Measurements from ENCODE around the gene DBNL.

DBNL gene

GRCh38 chr7:44059219-44060090, 15.0 kb downstream of the DBNL start:
- TF ChIP-seq EGR1 (IDR thresholded peaks at IDR 0.05) (no peak), YY1 (IDR thresholded peaks at IDR 0.05; ENCODE audit: low read depth) (no peak), NFIC (IDR thresholded peaks at IDR 0.05) (peak; percentile 18; the same call in 1 of the 2 replicates)
- TF ChIP-seq, protein P1, sequence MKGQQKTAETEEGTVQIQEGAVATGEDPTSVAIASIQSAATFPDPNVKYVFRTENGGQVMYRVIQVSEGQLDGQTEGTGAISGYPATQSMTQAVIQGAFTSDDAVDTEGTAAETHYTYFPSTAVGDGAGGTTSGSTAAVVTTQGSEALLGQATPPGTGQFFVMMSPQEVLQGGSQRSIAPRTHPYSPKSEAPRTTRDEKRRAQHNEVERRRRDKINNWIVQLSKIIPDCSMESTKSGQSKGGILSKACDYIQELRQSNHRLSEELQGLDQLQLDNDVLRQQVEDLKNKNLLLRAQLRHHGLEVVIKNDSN (IDR thresholded peaks at IDR 0.05), result no peak

DNA sequence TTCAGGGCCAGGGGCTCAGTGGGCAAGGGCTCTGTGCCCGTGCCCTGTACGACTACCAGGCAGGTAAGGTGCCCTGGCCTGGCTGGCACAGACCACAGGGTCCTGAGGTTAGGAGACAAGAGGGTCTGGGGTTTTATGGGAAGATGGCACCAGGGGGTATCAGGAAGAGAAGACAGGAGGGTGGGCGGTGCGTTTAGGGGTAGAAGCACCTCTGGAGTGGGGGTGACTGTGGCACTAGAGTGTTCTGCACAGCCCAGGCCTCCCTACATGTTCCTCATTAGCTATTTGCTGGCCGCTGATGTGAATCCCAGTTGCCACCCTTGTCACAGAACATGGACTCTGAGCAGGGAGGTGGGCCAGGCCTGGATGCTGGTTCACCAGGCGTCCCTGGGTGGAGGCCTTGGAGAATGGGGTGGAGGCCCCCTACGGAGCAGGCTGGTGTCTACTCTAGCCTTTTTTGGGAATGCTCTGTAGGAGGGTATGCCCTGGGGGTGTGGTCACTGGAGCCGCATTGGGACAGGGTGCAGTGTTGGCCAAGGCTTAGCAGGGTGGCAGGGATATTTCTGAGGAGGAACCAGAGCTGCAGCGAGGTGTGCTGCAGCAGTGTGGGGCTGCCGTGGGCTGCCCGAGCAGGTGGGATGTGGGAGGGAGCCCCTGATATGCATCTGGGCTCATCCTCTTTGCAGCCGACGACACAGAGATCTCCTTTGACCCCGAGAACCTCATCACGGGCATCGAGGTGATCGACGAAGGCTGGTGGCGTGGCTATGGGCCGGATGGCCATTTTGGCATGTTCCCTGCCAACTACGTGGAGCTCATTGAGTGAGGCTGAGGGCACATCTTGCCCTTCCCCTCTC, 15.8 kb downstream of the DBNL start:
- TF ChIP-seq ZBTB7A (IDR thresholded peaks at IDR 0.05; ENCODE audit: low read depth) (no peak), EGR1 (IDR thresholded peaks at IDR 0.05) (no peak), NFIC (IDR thresholded peaks at IDR 0.05) (no peak), TEAD4 (IDR thresholded peaks at IDR 0.05) (no peak), YY1 (IDR thresholded peaks at IDR 0.05; ENCODE audit: low read depth) (no peak), TCF12 (IDR thresholded peaks at IDR 0.05; ENCODE audit: low read depth) (no peak), CREB1 (IDR thresholded peaks at IDR 0.05; ENCODE audit: low read depth) (no peak)
- TF ChIP-seq, protein P1 (IDR thresholded peaks at IDR 0.05), result no peak

DNA sequence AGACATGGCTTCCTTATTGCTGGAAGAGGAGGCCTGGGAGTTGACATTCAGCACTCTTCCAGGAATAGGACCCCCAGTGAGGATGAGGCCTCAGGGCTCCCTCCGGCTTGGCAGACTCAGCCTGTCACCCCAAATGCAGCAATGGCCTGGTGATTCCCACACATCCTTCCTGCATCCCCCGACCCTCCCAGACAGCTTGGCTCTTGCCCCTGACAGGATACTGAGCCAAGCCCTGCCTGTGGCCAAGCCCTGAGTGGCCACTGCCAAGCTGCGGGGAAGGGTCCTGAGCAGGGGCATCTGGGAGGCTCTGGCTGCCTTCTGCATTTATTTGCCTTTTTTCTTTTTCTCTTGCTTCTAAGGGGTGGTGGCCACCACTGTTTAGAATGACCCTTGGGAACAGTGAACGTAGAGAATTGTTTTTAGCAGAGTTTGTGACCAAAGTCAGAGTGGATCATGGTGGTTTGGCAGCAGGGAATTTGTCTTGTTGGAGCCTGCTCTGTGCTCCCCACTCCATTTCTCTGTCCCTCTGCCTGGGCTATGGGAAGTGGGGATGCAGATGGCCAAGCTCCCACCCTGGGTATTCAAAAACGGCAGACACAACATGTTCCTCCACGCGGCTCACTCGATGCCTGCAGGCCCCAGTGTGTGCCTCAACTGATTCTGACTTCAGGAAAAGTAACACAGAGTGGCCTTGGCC, 16.6 kb downstream of the DBNL start:
- TF ChIP-seq ZBTB7A (IDR thresholded peaks at IDR 0.05; ENCODE audit: low read depth), result no peak

DNA sequence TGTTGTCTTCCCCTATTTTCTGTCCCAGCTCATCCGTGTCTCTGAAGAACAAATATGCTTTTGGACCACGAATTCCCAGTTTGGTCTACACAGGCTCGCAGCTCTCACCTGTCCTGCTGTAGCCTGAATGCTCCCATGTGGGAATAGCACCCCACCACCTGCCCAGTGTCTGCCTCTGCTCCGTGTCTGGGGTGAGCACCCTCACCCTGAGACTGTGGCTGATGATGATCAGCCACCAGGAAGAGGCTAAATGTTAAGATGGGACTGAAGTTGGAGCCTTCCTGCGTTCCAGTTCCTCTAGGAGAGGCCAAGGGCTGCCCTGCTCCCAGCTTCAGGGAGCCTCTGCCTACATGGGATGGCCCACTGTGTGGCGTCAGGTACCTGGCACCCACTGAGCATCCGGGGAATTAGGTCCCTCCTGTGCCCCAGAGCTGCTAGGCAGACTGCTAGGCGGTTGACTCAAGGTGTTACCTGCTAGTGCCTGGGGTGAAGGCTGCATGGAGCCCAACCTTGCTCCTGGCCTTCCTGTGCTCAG, 17.2 kb downstream of the DBNL start:
- TF ChIP-seq, protein P1 (IDR thresholded peaks at IDR 0.05), result no peak
- TF ChIP-seq TAF1 (IDR thresholded peaks at IDR 0.05; ENCODE audit: low read depth) (no peak), YY1 (IDR thresholded peaks at IDR 0.05; ENCODE audit: low read depth) (no peak)
- TF ChIP-seq, protein P2, sequence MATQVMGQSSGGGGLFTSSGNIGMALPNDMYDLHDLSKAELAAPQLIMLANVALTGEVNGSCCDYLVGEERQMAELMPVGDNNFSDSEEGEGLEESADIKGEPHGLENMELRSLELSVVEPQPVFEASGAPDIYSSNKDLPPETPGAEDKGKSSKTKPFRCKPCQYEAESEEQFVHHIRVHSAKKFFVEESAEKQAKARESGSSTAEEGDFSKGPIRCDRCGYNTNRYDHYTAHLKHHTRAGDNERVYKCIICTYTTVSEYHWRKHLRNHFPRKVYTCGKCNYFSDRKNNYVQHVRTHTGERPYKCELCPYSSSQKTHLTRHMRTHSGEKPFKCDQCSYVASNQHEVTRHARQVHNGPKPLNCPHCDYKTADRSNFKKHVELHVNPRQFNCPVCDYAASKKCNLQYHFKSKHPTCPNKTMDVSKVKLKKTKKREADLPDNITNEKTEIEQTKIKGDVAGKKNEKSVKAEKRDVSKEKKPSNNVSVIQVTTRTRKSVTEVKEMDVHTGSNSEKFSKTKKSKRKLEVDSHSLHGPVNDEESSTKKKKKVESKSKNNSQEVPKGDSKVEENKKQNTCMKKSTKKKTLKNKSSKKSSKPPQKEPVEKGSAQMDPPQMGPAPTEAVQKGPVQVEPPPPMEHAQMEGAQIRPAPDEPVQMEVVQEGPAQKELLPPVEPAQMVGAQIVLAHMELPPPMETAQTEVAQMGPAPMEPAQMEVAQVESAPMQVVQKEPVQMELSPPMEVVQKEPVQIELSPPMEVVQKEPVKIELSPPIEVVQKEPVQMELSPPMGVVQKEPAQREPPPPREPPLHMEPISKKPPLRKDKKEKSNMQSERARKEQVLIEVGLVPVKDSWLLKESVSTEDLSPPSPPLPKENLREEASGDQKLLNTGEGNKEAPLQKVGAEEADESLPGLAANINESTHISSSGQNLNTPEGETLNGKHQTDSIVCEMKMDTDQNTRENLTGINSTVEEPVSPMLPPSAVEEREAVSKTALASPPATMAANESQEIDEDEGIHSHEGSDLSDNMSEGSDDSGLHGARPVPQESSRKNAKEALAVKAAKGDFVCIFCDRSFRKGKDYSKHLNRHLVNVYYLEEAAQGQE (IDR thresholded peaks at IDR 0.05; ENCODE audit: low read depth), result no peak

DNA sequence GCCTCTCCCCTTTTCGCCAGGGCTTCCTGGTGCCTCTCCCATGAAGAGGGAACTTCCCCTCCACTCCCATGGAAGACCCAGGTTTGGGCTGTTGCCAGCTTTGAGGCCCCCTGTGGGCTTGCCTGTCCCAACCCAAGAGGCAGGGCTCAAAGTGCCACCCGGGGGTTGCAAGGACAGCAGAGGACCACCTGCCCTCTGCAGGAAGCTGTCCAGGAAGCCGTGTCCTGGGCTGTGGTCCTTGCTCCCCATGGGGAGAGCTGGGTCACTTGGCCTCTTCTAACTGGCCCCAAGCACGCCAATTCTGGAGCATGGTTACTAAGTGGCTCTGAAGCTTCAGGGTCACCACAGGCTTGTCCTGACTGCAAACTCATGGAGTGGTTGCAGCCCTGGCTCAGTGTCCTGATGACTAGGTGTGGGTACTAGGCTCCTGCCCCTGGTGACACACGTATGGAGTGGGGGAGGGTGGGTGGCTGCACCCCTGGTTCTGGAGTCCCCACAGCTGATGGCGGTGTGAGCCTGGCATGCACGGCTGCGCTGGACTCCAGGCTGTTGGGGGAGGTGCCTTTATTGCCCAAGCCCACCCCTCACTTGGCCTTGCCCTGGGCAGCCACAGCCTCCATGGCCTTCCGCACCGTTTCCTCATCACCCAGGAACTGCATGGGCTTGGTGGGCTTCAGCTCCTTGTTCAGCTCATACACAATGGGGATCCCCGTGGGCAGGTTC, 17.8 kb downstream of the DBNL start:
- TF ChIP-seq, protein P2 (IDR thresholded peaks at IDR 0.05; ENCODE audit: low read depth), result no peak
- TF ChIP-seq CREB1 (IDR thresholded peaks at IDR 0.05; ENCODE audit: low read depth) (no peak), EP300 (IDR thresholded peaks at IDR 0.05; ENCODE audit: borderline replicate concordance) (no peak), YY1 (IDR thresholded peaks at IDR 0.05; ENCODE audit: low read depth) (no peak), RAD21 (IDR thresholded peaks at IDR 0.05; ENCODE audit: low read depth) (no peak), EGR1 (IDR thresholded peaks at IDR 0.05) (no peak), TCF12 (IDR thresholded peaks at IDR 0.05; ENCODE audit: low read depth) (no peak), TAF1 (IDR thresholded peaks at IDR 0.05; ENCODE audit: low read depth) (no peak), NFIC (IDR thresholded peaks at IDR 0.05) (no peak), CEBPB (IDR thresholded peaks at IDR 0.05) (no peak), ZBTB7A (IDR thresholded peaks at IDR 0.05; ENCODE audit: low read depth) (no peak), TEAD4 (IDR thresholded peaks at IDR 0.05) (no peak), FOXM1 (IDR thresholded peaks at IDR 0.05; ENCODE audit: borderline replicate concordance, low read depth) (no peak)
- TF ChIP-seq, protein P3, sequence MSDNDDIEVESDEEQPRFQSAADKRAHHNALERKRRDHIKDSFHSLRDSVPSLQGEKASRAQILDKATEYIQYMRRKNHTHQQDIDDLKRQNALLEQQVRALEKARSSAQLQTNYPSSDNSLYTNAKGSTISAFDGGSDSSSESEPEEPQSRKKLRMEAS (IDR thresholded peaks at IDR 0.05), result no peak
- TF ChIP-seq, protein P1 (IDR thresholded peaks at IDR 0.05), result no peak

All from Ishikawa (cell line).